ENCODE results near the gene MRPL58. TPM values are rescaled to one million over a fixed set of nuclear protein-coding genes. Genes with fewer than 3 reads are reported as not detected.
A peak's percentile ranks its signal among the peaks of the same experiment; 100 is the strongest.

Gene MRPL58
- total RNA-seq, 1 donor from 2014 or later, result 23.8 TPM

GRCh38 chr17:75065562-75066151 lies 53.2 kb downstream of the MRPL58 start:
- H3K4me2 ChIP-seq (ENCODE audit: low read length), result peak overlapping the region; percentile 20
- DNase-seq (ENCODE audit: low read depth), result no peak
- H2AFZ ChIP-seq (ENCODE audit: low read depth, low read length), result no peak overlapping the region
- no peak overlapping the region for H3K27ac ChIP-seq (ENCODE audit: low read depth, low read length)
- FAIRE-seq, result no peak
- H3K27me3 ChIP-seq (ENCODE audit: insufficient read depth, low read length), result no peaks in the 10 kb centered on the region
- Mint-ChIP-seq H3K27ac (ENCODE audit: unreplicated experiment) (peak overlapping the region; percentile 42), H3K4me3 (ENCODE audit: unreplicated experiment) (no peak overlapping the region), H3K36me3 (ENCODE audit: low read depth, unreplicated experiment) (peaks cover 26% of the 10 kb centered on the region), H3K4me1 (ENCODE audit: low read depth, unreplicated experiment) (peaks cover 9% of the 10 kb centered on the region), H3K27me3 (ENCODE audit: low read depth, unreplicated experiment) (no peaks in the 10 kb centered on the region), H3K9me3 (ENCODE audit: unreplicated experiment) (no peaks in the 10 kb centered on the region)
- H3K4me1 ChIP-seq (ENCODE audit: insufficient read depth, low read length), result peaks cover 5% of the 10 kb centered on the region
- TF ChIP-seq EZH2 (IDR thresholded peaks at IDR 0.05; ENCODE audit: insufficient read depth, low read length), result no peak
- TF ChIP-seq CTCF (IDR thresholded peaks at IDR 0.05; ENCODE audit: insufficient read depth, low read depth, low read length), result no peak
- no peaks in the 10 kb centered on the region for H3K79me2 ChIP-seq (ENCODE audit: insufficient read depth, low read length)
- no peak overlapping the region for H3K9ac ChIP-seq (ENCODE audit: low read length)
- H3K9me3 ChIP-seq (ENCODE audit: insufficient read depth, low read depth, low read length), result no peaks in the 10 kb centered on the region
- no peaks in the 10 kb centered on the region for H4K20me1 ChIP-seq (ENCODE audit: insufficient read depth, low read length)
- H3K4me3 ChIP-seq (ENCODE audit: insufficient read depth, low read depth, low read length), result no peak overlapping the region
- H3K36me3 ChIP-seq (ENCODE audit: insufficient read depth, low read length), result peaks cover 18% of the 10 kb centered on the region

GRCh38 chr17:75067856-75068255 lies 55.4 kb downstream of the MRPL58 start:
- no peak overlapping the region for H3K4me3 ChIP-seq (ENCODE audit: insufficient read depth, low read depth, low read length)
- no peaks in the 10 kb centered on the region for H3K9me3 ChIP-seq (ENCODE audit: insufficient read depth, low read depth, low read length)
- H2AFZ ChIP-seq (ENCODE audit: low read depth, low read length), result no peak overlapping the region
- H3K4me1 Mint-ChIP-seq (ENCODE audit: low read depth, unreplicated experiment), result peaks cover 9% of the 10 kb centered on the region
- no peaks in the 10 kb centered on the region for H3K27me3 Mint-ChIP-seq (ENCODE audit: low read depth, unreplicated experiment)
- H3K4me2 ChIP-seq (ENCODE audit: low read length), result no peak overlapping the region
- H3K4me1 ChIP-seq (ENCODE audit: insufficient read depth, low read length), result peaks cover 5% of the 10 kb centered on the region
- no peaks in the 10 kb centered on the region for H3K79me2 ChIP-seq (ENCODE audit: insufficient read depth, low read length)
- DNase-seq (ENCODE audit: low read depth), result no peak
- FAIRE-seq, result no peak
- no peaks in the 10 kb centered on the region for H3K27me3 ChIP-seq (ENCODE audit: insufficient read depth, low read length)
- peaks cover 8% of the 10 kb centered on the region for H3K36me3 ChIP-seq (ENCODE audit: insufficient read depth, low read length)
- H3K36me3 Mint-ChIP-seq (ENCODE audit: low read depth, unreplicated experiment), result peaks cover 21% of the 10 kb centered on the region
- no peak overlapping the region for H3K27ac Mint-ChIP-seq (ENCODE audit: unreplicated experiment)
- H3K9me3 Mint-ChIP-seq (ENCODE audit: unreplicated experiment), result no peaks in the 10 kb centered on the region
- H4K20me1 ChIP-seq (ENCODE audit: insufficient read depth, low read length), result no peaks in the 10 kb centered on the region
- no peak overlapping the region for H3K27ac ChIP-seq (ENCODE audit: low read depth, low read length)
- H3K4me3 Mint-ChIP-seq (ENCODE audit: unreplicated experiment), result peak overlapping the region; percentile 20
- no peak overlapping the region for H3K9ac ChIP-seq (ENCODE audit: low read length)
- no peak for TF ChIP-seq CTCF (IDR thresholded peaks at IDR 0.05; ENCODE audit: insufficient read depth, low read depth, low read length)
- TF ChIP-seq EZH2 (IDR thresholded peaks at IDR 0.05; ENCODE audit: insufficient read depth, low read length), result no peak

DNA sequence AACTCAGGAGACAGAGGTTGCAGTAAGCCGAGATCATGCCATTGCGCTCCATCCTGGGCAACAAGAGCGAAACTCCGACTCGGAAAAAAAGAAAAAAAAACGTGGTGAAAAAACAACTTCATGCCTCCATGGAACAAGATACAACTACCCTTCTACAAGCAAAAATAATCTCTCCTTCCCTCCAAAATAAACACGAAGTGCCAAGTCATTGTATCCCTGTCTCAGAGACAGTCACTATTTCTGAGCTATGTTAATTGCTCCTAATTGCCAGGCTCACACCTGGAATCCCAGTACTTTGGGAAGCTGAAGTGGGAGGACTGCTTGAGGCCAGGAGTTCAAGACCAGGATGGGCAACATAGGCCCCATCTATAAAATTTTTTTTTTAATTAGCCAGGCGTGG lies 56.3 kb downstream of the MRPL58 start:
- no peak for FAIRE-seq
- Histone ChIP-seq H3K4me2 (ENCODE audit: low read length) (no peak overlapping the region), H3K9me3 (ENCODE audit: insufficient read depth, low read depth, low read length) (no peaks in the 10 kb centered on the region), H3K79me2 (ENCODE audit: insufficient read depth, low read length) (no peaks in the 10 kb centered on the region), H3K27ac (ENCODE audit: low read depth, low read length) (no peak overlapping the region), H3K4me1 (ENCODE audit: insufficient read depth, low read length) (peaks cover 5% of the 10 kb centered on the region), H3K27me3 (ENCODE audit: insufficient read depth, low read length) (no peaks in the 10 kb centered on the region), H3K9ac (ENCODE audit: low read length) (no peak overlapping the region), H3K4me3 (ENCODE audit: insufficient read depth, low read depth, low read length) (no peak overlapping the region), H2AFZ (ENCODE audit: low read depth, low read length) (no peak overlapping the region), H4K20me1 (ENCODE audit: insufficient read depth, low read length) (no peaks in the 10 kb centered on the region), H3K36me3 (ENCODE audit: insufficient read depth, low read length) (peaks cover under 1% of the 10 kb centered on the region)
- H3K4me1 Mint-ChIP-seq (ENCODE audit: low read depth, unreplicated experiment), result peaks cover 9% of the 10 kb centered on the region
- no peak overlapping the region for H3K4me3 Mint-ChIP-seq (ENCODE audit: unreplicated experiment)
- no peaks in the 10 kb centered on the region for H3K9me3 Mint-ChIP-seq (ENCODE audit: unreplicated experiment)
- no peaks in the 10 kb centered on the region for H3K27me3 Mint-ChIP-seq (ENCODE audit: low read depth, unreplicated experiment)
- no peak overlapping the region for H3K27ac Mint-ChIP-seq (ENCODE audit: unreplicated experiment)
- H3K36me3 Mint-ChIP-seq (ENCODE audit: low read depth, unreplicated experiment), result peaks cover 16% of the 10 kb centered on the region
- no peak for DNase-seq (ENCODE audit: low read depth)
- no peak for TF ChIP-seq CTCF (IDR thresholded peaks at IDR 0.05; ENCODE audit: insufficient read depth, low read depth, low read length)
- TF ChIP-seq EZH2 (IDR thresholded peaks at IDR 0.05; ENCODE audit: insufficient read depth, low read length), result no peak

Data from astrocyte (in vitro differentiated cells and primary cell).